K562 (cell line): ENCODE measurements around the gene UROD. TPM values are rescaled to one million over a fixed set of nuclear protein-coding genes. Genes with fewer than 3 reads are reported as not detected.

Source experiments
- ATAC-seq: fragments of 200-7000 bp; cut with Tn5 transposase; 3 replicates; pipeline ENCODE4 v1.9.1; 2020; ENCODE audit warnings: moderate library complexity
- BruUV-seq: library from RNA; stranded (reverse); fragments of 400-500 nt; replicated peaks from 2 replicates; lab custom pipeline; 2021; lab: Mats Ljungman, UMichigan
- CTCF ChIA-PET: fragments of 300-600 bp; formaldehyde crosslinking; extraction: SDS; loops from one replicate; lab custom pipeline; 2021; ENCODE audit warnings: low intra/inter-chr PET ratio; lab: Yijun Ruan, JAX
- POLR2A ChIA-PET: fragments of 300-600, 350-650 bp; sonication (Branson Sonifier 250); formaldehyde crosslinking; extraction: SDS; loops from one replicate; lab custom pipeline; 2021; ENCODE audit warnings: antibody characterized with exemption, inconsistent platforms; lab: Yijun Ruan, JAX
- DNase-seq, 4 experiments: peaks; one replicate each; pipeline versions ENCODE4 v3.0.0 to v3.0.0-alpha.2; 2011 to 2018; ENCODE audit warnings: low spot score in 3 of 4, mixed read lengths in 3 of 4; ENCODE audit errors: extremely low read depth in 1 of 4
- FAIRE-seq: peaks from 2 replicates; lab custom pipeline; 2011; peaks lifted over from hg19 to GRCh38; lab: Jason Lieb, UNC
- H2AFZ ChIP-seq: 2 replicates; pipeline ENCODE4 v1.6.0; 2011; ENCODE audit warnings: low read depth, low read length, control low read depth, inconsistent platforms
- H3K27ac ChIP-seq: fragments of 200-600 bp; 3 replicates; pipeline ENCODE4 v1.8.0; 2011; ENCODE audit warnings: low read depth, mild to moderate bottlenecking, control low read depth, inconsistent platforms, low read length, moderate library complexity, mixed read lengths; ENCODE audit errors: extremely low read depth
- H3K27me3 ChIP-seq, 2 experiments: fragments of 300-600 bp in 1 of 2; 2 replicates in 1 of 2; 3 replicates in 1 of 2; pipeline versions ENCODE4 v1.6.0 to v1.8.0; 2011; ENCODE audit warnings: inconsistent platforms in 2 of 2, low read length in 2 of 2, mild to moderate bottlenecking in 1 of 2, mixed read lengths in 1 of 2, moderate library complexity in 1 of 2; ENCODE audit not compliant: control insufficient read depth in 2 of 2, insufficient read depth in 2 of 2
- H3K36me3 ChIP-seq: fragments of 300-600 bp; 3 replicates; pipeline ENCODE4 v1.8.0; 2011; ENCODE audit warnings: mild to moderate bottlenecking, low read length, inconsistent platforms; ENCODE audit not compliant: control insufficient read depth, insufficient read depth
- H3K4me1 ChIP-seq, 2 experiments: fragments of 200-600 bp in 1 of 2; replicated peaks in 1 of 2; 2 replicates in 1 of 2; 3 replicates in 1 of 2; pipeline versions ENCODE4 v1.5.1 to v1.8.0; 2011; ENCODE audit warnings: inconsistent platforms in 2 of 2, low read length in 2 of 2, mild to moderate bottlenecking in 1 of 2, mixed read lengths in 1 of 2, moderate library complexity in 1 of 2; ENCODE audit not compliant: control insufficient read depth in 2 of 2, insufficient read depth in 2 of 2
- H3K4me2 ChIP-seq: 2 replicates; pipeline ENCODE4 v1.6.1; 2011; ENCODE audit warnings: low read length, control low read depth, inconsistent platforms, mixed read lengths; ENCODE audit not compliant: insufficient read depth
- H3K4me3 ChIP-seq: fragments of 200-600 bp; sonication (generic), shearing (Covaris generic); 2 replicates; pipeline ENCODE4 v1.5.1; 2016; ENCODE audit warnings: control low read depth, inconsistent platforms
- H3K79me2 ChIP-seq: fragments of 200-600 bp; 3 replicates; pipeline ENCODE4 v1.8.0; 2011; ENCODE audit warnings: low read length, inconsistent platforms; ENCODE audit not compliant: control insufficient read depth, insufficient read depth
- H3K9ac ChIP-seq, 2 experiments: 2 replicates each; pipeline versions ENCODE4 v1.6.0 to v1.6.1; 2011; ENCODE audit warnings: low read depth in 2 of 2, low read length in 2 of 2, control low read depth in 1 of 2, inconsistent platforms in 1 of 2, mild to moderate bottlenecking in 1 of 2, mixed read lengths in 1 of 2; ENCODE audit not compliant: insufficient read depth in 1 of 2
- H3K9me1 ChIP-seq: one replicate; pipeline ENCODE4 v1.6.0; 2011; ENCODE audit warnings: inconsistent platforms, mild to moderate bottlenecking, low read length, moderate library complexity; ENCODE audit not compliant: control insufficient read depth, insufficient read depth
- H3K9me3 ChIP-seq: replicated peaks from 2 replicates; pipeline ENCODE4 v1.5.1; 2011; ENCODE audit warnings: low read depth, low read length, inconsistent platforms; ENCODE audit not compliant: control insufficient read depth, insufficient read depth
- H4K20me1 ChIP-seq: replicated peaks from 2 replicates; pipeline ENCODE4 v1.6.1; 2011; ENCODE audit warnings: low read length, inconsistent platforms, mixed read lengths; ENCODE audit not compliant: control insufficient read depth, insufficient read depth
- ASH1L ChIP-seq: fragments of 450-650 bp; IDR thresholded peaks from 2 replicates; pipeline ENCODE4 v1.6.1; 2018; ENCODE audit warnings: borderline replicate concordance, mild to moderate bottlenecking, low read depth; ENCODE audit not compliant: partially characterized antibody
- HLTF ChIP-seq: fragments of 450-650 bp; IDR thresholded peaks from 2 replicates; pipeline ENCODE4 v1.6.1; 2016
- KDM1A ChIP-seq, 2 experiments: fragments of 450-650 bp; IDR thresholded peaks; 2 replicates each; pipeline ENCODE4 v1.6.1; 2016; ENCODE audit warnings: mild to moderate bottlenecking in 2 of 2
- KHSRP ChIP-seq: fragments of 450-650 bp; IDR thresholded peaks from 2 replicates; pipeline ENCODE4 v1.6.1; 2017
- MGA ChIP-seq: fragments of 450-650 bp; IDR thresholded peaks from 2 replicates; pipeline ENCODE4 v1.6.1; 2016; ENCODE audit warnings: mild to moderate bottlenecking, moderate library complexity
- NFATC3 ChIP-seq: fragments of 450-650 bp; IDR thresholded peaks from 2 replicates; pipeline ENCODE4 v1.6.1; 2017; ENCODE audit warnings: mild to moderate bottlenecking
- PRPF4 ChIP-seq: fragments of 200-400 bp; formaldehyde crosslinking; IDR thresholded peaks from one replicate; pipeline ENCODE4 v1.6.1; 2017; ENCODE audit warnings: low read length, low read depth, mild to moderate bottlenecking; ENCODE audit not compliant: insufficient read depth, poor library complexity, severe bottlenecking
- RHOXF2B ChIP-seq: fragments of 250-450 bp; sonication (Bioruptor Pico); conservative IDR thresholded peaks from 2 replicates; pipeline ENCODE4 v1.5.1; 2021
- SRSF1 ChIP-seq: fragments of 200-400 bp; formaldehyde crosslinking; IDR thresholded peaks from 2 replicates; pipeline ENCODE4 v1.6.1; 2017; ENCODE audit warnings: mild to moderate bottlenecking, low read depth, low read length, moderate library complexity
- TRIM28 ChIP-seq: fragments of 450-650 bp; IDR thresholded peaks from 2 replicates; pipeline ENCODE4 v1.6.1; 2017
- WGBS: fragments of 100-300 bp; shearing (Covaris generic); methylation state at CpG from one replicate; pipeline ENCODE4 v1.1.6; 2016; ENCODE audit warnings: low coverage, mixed read lengths; ENCODE audit not compliant: insufficient coverage; ENCODE audit errors: missing lambda C conversion rate; 5-methylcytosine and 5-hydroxymethylcytosine counted together
- in situ Hi-C: fragments of 300-500 bp; cut with MboI; formaldehyde crosslinking; loops from 4 replicates; pipeline ENCODE4 v1.15.0; 2018; ENCODE audit warnings: inconsistent platforms, mixed read lengths
- intact Hi-C: fragments of 100-400 bp; cut with micrococcal nuclease; formaldehyde crosslinking; loops from 2 replicates; pipeline ENCODE4 v1.14.2; 2022
- polyA plus RNA-seq, 8 experiments: library from polyadenylated mRNA; depleted of rRNA in 4 of 8; stranded (reverse) in 5 of 8; unstranded in 3 of 8; fragments of >200 nt; fragmentation: Nextera tagmentation in 2 of 8; fragmentation: Illumina TruSeq in 1 of 8; extraction: Ambion mirVana in 2 of 8; extraction: Trizol in 1 of 8; gene quantifications; 2 replicates each; pipeline versions ENCODE4 v1.2.1 to v1.2.3, GENCODE V29; 2011 to 2014; ENCODE audit warnings: inconsistent platforms in 1 of 8, missing spikeins in 1 of 8
- total RNA-seq, 7 experiments: library from RNA; depleted of rRNA in 6 of 7; stranded (reverse); fragments of >200 nt in 6 of 7; fragmentation: Illumina TruSeq in 2 of 7; extraction: Trizol in 2 of 7; gene quantifications; 2 replicates each; pipeline versions ENCODE4 v1.2.1 to v1.2.3, GENCODE V29; 2011 to 2021; ENCODE audit warnings: low replicate concordance in 1 of 7

Gene UROD
- total and polyA plus RNA-seq, 9 of the 15 experiments (the other 6 are each of a cell fraction or from before 2014, with no cell fraction given) = 533 to 2,933 (median 1,100) TPM

DNA sequence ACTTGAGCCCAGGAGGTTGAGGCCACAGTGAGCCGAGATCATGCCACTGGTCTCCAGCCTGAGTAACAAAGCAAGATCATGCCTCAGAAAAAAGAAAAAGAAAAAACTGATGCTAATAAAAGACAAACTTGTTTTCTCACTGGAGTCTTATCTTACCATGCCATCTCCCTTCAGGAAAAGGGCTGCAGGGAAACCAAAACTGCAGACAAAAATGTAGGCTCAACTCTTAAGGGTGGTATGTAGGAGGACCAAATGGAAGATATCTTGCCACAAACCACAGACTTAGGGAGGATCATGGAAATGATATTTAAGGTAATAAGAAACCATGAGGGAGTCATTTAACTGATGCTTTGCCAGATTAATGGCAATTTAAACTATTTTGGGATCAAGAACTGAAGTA is 32.9 kb downstream of the UROD start:
- intact Hi-C loops = no loop called here
- Histone ChIP-seq H3K79me2 (no peaks in the 10 kb centered on the region), H3K4me2 (no peak overlapping the region), H3K9ac (no peak overlapping the region), H4K20me1 (no peaks in the 10 kb centered on the region), H3K27ac (no peak overlapping the region), H3K4me1 (no peaks in the 10 kb centered on the region), H3K9me3 (no peaks in the 10 kb centered on the region), H3K4me3 (no peak overlapping the region), H2AFZ (no peak overlapping the region), H3K9me1 (no peaks in the 10 kb centered on the region), H3K27me3 (peaks cover 17 to 18% of the 10 kb centered on the region in 2 experiments; a peak in 3 of 5 replicates), H3K36me3 (no peaks in the 10 kb centered on the region)
- DNase-seq = no peak
- POLR2A ChIA-PET = interaction anchor here (0.5 to 0.6 kb wide), 2 partner anchors 32 to 248 kb away, joined by 3 read pairs; no protein-coding TSS in a partner anchor
- BruUV-seq = no TSS peak
- no peak for ATAC-seq
- in situ Hi-C loops = no loop called here
- TF ChIP-seq HLTF = no peak
- no peak for TF ChIP-seq PRPF4
- no peak for TF ChIP-seq KHSRP
- TF ChIP-seq KDM1A (IDR thresholded peaks at IDR 0.05) = no peak
- TF ChIP-seq ASH1L = no peak
- TF ChIP-seq RHOXF2B (CRISPR knock-in tag) = no peak
- TF ChIP-seq TRIM28 = no peak
- no peak for TF ChIP-seq MGA
- TF ChIP-seq SRSF1 = no peak
- no peak for TF ChIP-seq NFATC3
- no peak for FAIRE-seq
- CTCF ChIA-PET = no interaction called here
- WGBS = 17% methylated on average over 1 of the region's 1 CpG
